HepG2 (cell line): ENCODE results near the gene DCUN1D4. TPM values are rescaled to one million over a fixed set of nuclear protein-coding genes. Genes with fewer than 3 reads are reported as not detected.

Experiments
- ATAC-seq: fragments of 200-7000 bp; cut with Tn5 transposase; 3 replicates; pipeline ENCODE4 v1.9.1; 2020; ENCODE audit warnings: mild to moderate bottlenecking, moderate library complexity
- BruUV-seq: library from RNA; stranded (reverse); fragments of 400-500 nt; replicated peaks from 2 replicates; lab custom pipeline; 2021; lab: Mats Ljungman, UMichigan
- CTCF ChIA-PET: fragments of 300-600 bp; formaldehyde crosslinking; extraction: SDS; loops from one replicate; lab custom pipeline; 2021; ENCODE audit warnings: low total read pairs, inconsistent platforms, low intra/inter-chr PET ratio; lab: Yijun Ruan, JAX
- POLR2A ChIA-PET: fragments of 350-600 bp; sonication (Branson Sonifier 250); formaldehyde crosslinking; loops from one replicate; lab custom pipeline; 2020; ENCODE audit warnings: antibody characterized with exemption, inconsistent platforms; lab: Yijun Ruan, JAX
- DNase-seq: peaks from one replicate; pipeline ENCODE4 v3.0.0-alpha.2; 2015; ENCODE audit warnings: low spot score
- FAIRE-seq: peaks from 3 replicates; lab custom pipeline; 2011; peaks lifted over from hg19 to GRCh38; lab: Jason Lieb, UNC
- H2AFZ ChIP-seq: one replicate; pipeline ENCODE4 v1.6.1; 2011; ENCODE audit warnings: low read length, inconsistent platforms
- H3K27ac ChIP-seq: fragments of 300-600 bp; 3 replicates; pipeline ENCODE4 v1.8.0; 2011; ENCODE audit warnings: mixed run types, mild to moderate bottlenecking, mixed read lengths, low read length, inconsistent platforms; ENCODE audit not compliant: insufficient read depth; ENCODE audit errors: extremely low read length
- H3K27me3 ChIP-seq, 2 experiments: fragments of 200-600 bp in 1 of 2; 2 replicates in 1 of 2; 3 replicates in 1 of 2; pipeline versions ENCODE4 v1.6.0 to v1.8.0; 2011; ENCODE audit warnings: low read length in 2 of 2, mild to moderate bottlenecking in 2 of 2, moderate library complexity in 2 of 2, inconsistent platforms in 1 of 2; ENCODE audit not compliant: insufficient read depth in 2 of 2, control insufficient read depth in 1 of 2
- H3K36me3 ChIP-seq, 2 experiments: fragments of 200-600 bp in 1 of 2; replicated peaks in 1 of 2; 2 replicates in 1 of 2; 3 replicates in 1 of 2; pipeline versions ENCODE4 v1.5.1 to v1.8.0; 2011; ENCODE audit warnings: low read length in 2 of 2, inconsistent platforms in 1 of 2; ENCODE audit not compliant: insufficient read depth in 2 of 2, control insufficient read depth in 1 of 2
- H3K4me1 ChIP-seq: 2 replicates; pipeline ENCODE4 v1.5.1; 2012; ENCODE audit warnings: low read length, inconsistent platforms; ENCODE audit not compliant: insufficient read depth
- H3K4me2 ChIP-seq: 2 replicates; pipeline ENCODE4 v1.6.0; 2011; ENCODE audit warnings: low read depth, low read length, inconsistent platforms
- H3K4me3 ChIP-seq, 3 experiments: fragments of 200-600 bp in 1 of 3; sonication (generic), shearing (Covaris generic) in 1 of 3; replicated peaks in 1 of 3; 2 replicates each; pipeline ENCODE4 v1.5.1; 2011 to 2016; ENCODE audit warnings: low read length in 3 of 3, inconsistent platforms in 2 of 3, low read depth in 2 of 3, mild to moderate bottlenecking in 2 of 3, control low read depth in 1 of 3, mixed read lengths in 1 of 3; ENCODE audit not compliant: insufficient read depth in 1 of 3
- H3K79me2 ChIP-seq: one replicate; pipeline ENCODE4 v1.6.1; 2011; ENCODE audit warnings: low read length, inconsistent platforms; ENCODE audit not compliant: insufficient read depth
- H3K9ac ChIP-seq: 2 replicates; pipeline ENCODE4 v1.6.0; 2011; ENCODE audit warnings: mild to moderate bottlenecking, low read depth, low read length, inconsistent platforms; ENCODE audit not compliant: insufficient read depth
- H3K9me3 ChIP-seq: 2 replicates; pipeline ENCODE4 v1.5.1; 2012; ENCODE audit warnings: mild to moderate bottlenecking, low read length
- H4K20me1 ChIP-seq: 2 replicates; pipeline ENCODE4 v1.6.0; 2011; ENCODE audit warnings: inconsistent platforms, mild to moderate bottlenecking, low read length, moderate library complexity; ENCODE audit not compliant: insufficient read depth
- BRD4 ChIP-seq: sonication (generic); formaldehyde crosslinking; IDR thresholded peaks from 2 replicates; pipeline ENCODE4 v1.4.0; 2020; ENCODE audit warnings: missing genetic modification reagents
- DDIT3 ChIP-seq: sonication (generic); formaldehyde crosslinking; IDR thresholded peaks from 2 replicates; pipeline ENCODE4 v1.4.0; 2020; ENCODE audit warnings: mild to moderate bottlenecking, missing genetic modification reagents
- ETV5 ChIP-seq: IDR thresholded peaks from 2 replicates; pipeline ENCODE4 v1.6.1; 2018; ENCODE audit warnings: missing biosample characterization, missing genetic modification reagents, inconsistent platforms, borderline replicate concordance
- HNF4A ChIP-seq: sonication (generic); formaldehyde crosslinking; IDR thresholded peaks from 2 replicates; pipeline ENCODE4 v1.4.0; 2020; ENCODE audit warnings: missing genetic modification reagents
- KDM5A ChIP-seq: fragments of 200-600 bp; sonication (generic); IDR thresholded peaks from 2 replicates; pipeline ENCODE4 v1.7.0; 2018; ENCODE audit warnings: antibody characterized with exemption, mild to moderate bottlenecking, low read length, borderline replicate concordance
- TOE1 ChIP-seq: sonication (generic); formaldehyde crosslinking; IDR thresholded peaks from 2 replicates; pipeline ENCODE4 v1.4.0; 2020; ENCODE audit warnings: mild to moderate bottlenecking, missing genetic modification reagents
- ZGPAT ChIP-seq: IDR thresholded peaks from 2 replicates; pipeline ENCODE4 v1.6.1; 2016; ENCODE audit warnings: mild to moderate bottlenecking
- ZNF782 ChIP-seq: sonication (generic); formaldehyde crosslinking; IDR thresholded peaks from 2 replicates; pipeline ENCODE4 v1.4.0; 2020; ENCODE audit warnings: missing genetic modification reagents, mild to moderate bottlenecking, borderline replicate concordance
- ZNF879 ChIP-seq: sonication (generic); formaldehyde crosslinking; IDR thresholded peaks from 2 replicates; pipeline ENCODE4 v1.8.1; 2023; ENCODE audit warnings: missing genetic modification reagents
- WGBS: methylation state at CpG from one replicate; pipeline ENCODE4 v1.1.6; 2017; ENCODE audit warnings: low lambda C conversion rate; 5-methylcytosine and 5-hydroxymethylcytosine counted together
- in situ Hi-C: cut with HindIII; loops from 2 replicates; pipeline ENCODE4 v1.10.0; 2017; ENCODE audit warnings: low pct_unique_long_range_greater_than_20kb; ENCODE audit not compliant: extremely low pct_ligation_motif_present
- intact Hi-C: fragments of 100-400 bp; cut with micrococcal nuclease; formaldehyde crosslinking; loops from one replicate; pipeline ENCODE4 v1.10.0; 2022; ENCODE audit not compliant: unreplicated experiment
- polyA plus RNA-seq, 8 experiments: library from polyadenylated mRNA; depleted of rRNA in 3 of 8; stranded (reverse) in 7 of 8; unstranded in 1 of 8; fragments of >200 nt; fragmentation: Illumina TruSeq in 4 of 8; extraction: Trizol in 4 of 8; gene quantifications; 2 replicates each; pipeline versions ENCODE4 v1.2.1 to v1.2.3, GENCODE V29; 2011 to 2016; ENCODE audit warnings: low read depth in 4 of 8, missing spikeins in 1 of 8, mixed read lengths in 1 of 8; ENCODE audit not compliant: insufficient read depth in 1 of 8
- total RNA-seq, 5 experiments: library from RNA; depleted of rRNA; stranded (reverse); fragments of >200 nt; fragmentation: Illumina TruSeq; extraction: Trizol; gene quantifications; 2 replicates each; pipeline ENCODE4 v1.2.3, GENCODE V29; 2016; ENCODE audit warnings: low read depth in 1 of 5
- TF ChIP-seq, protein P1 (sequence below): conservative IDR thresholded peaks from 2 replicates; pipeline ENCODE4 v1.6.1; 2018; ENCODE audit warnings: missing genetic modification reagents

The DCUN1D4 gene
- total and polyA plus RNA-seq, 2 of the 13 experiments (the other 11 are each of a cell fraction or from before 2014, with no cell fraction given), result 27.9 to 44.4 TPM

GRCh38 chr4:51932684-51933083 is 89.7 kb downstream of the DCUN1D4 start:
- Histone ChIP-seq H3K36me3 (no peaks in the 10 kb centered on the region), H4K20me1 (no peaks in the 10 kb centered on the region), H3K27ac (no peak overlapping the region), H3K79me2 (no peaks in the 10 kb centered on the region), H3K9ac (no peak overlapping the region), H3K27me3 (no peaks in the 10 kb centered on the region), H3K4me2 (no peak overlapping the region)
- intact Hi-C loops (no loop called here), in situ Hi-C loops (no loop called here)
- ATAC-seq (no peak), DNase-seq (no peak)
- WGBS, result 5% methylated on average over 3 of the region's 3 CpGs
- BruUV-seq, result no TSS peak
- CTCF ChIA-PET, result no interaction called here
- no peak for TF ChIP-seq TOE1 (CRISPR knock-in tag)
- no peak for TF ChIP-seq BRD4 (CRISPR knock-in tag)
- no peak for TF ChIP-seq DDIT3 (CRISPR knock-in tag)
- no peak for TF ChIP-seq KDM5A
- TF ChIP-seq, protein P1, sequence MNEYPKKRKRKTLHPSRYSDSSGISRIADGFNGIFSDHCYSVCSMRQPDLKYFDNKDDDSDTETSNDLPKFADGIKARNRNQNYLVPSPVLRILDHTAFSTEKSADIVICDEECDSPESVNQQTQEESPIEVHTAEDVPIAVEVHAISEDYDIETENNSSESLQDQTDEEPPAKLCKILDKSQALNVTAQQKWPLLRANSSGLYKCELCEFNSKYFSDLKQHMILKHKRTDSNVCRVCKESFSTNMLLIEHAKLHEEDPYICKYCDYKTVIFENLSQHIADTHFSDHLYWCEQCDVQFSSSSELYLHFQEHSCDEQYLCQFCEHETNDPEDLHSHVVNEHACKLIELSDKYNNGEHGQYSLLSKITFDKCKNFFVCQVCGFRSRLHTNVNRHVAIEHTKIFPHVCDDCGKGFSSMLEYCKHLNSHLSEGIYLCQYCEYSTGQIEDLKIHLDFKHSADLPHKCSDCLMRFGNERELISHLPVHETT (CRISPR knock-in tag), result no peak
- TF ChIP-seq ETV5 (CRISPR knock-in tag), result no peak
- TF ChIP-seq ZNF782 (CRISPR knock-in tag), result no peak
- no peak for TF ChIP-seq ZGPAT (CRISPR knock-in tag)
- TF ChIP-seq HNF4A (CRISPR knock-in tag), result no peak
- TF ChIP-seq ZNF879, result no peak
- TF ChIP-seq, all 625 proteins: peak for 0
- H2AFZ ChIP-seq, result no peak overlapping the region
- H3K4me3 ChIP-seq, result no peak overlapping the region
- POLR2A ChIA-PET, result no interaction called here
- H3K9me3 ChIP-seq, result no peaks in the 10 kb centered on the region
- no peaks in the 10 kb centered on the region for H3K4me1 ChIP-seq
- FAIRE-seq, result no peak
